Spleen (tissue), 7 donors: Measurements from ENCODE around the gene SARS2.

Experiments used
- POLR2A ChIP-seq, 3 donors: fragments of 450-650 bp; IDR thresholded peaks; one replicate each; pipeline ENCODE4 v1.5.1; 2017; ENCODE audit warnings: antibody characterized with exemption in 3 of 3, mild to moderate bottlenecking in 1 of 3
- POLR2AphosphoS5 ChIP-seq, 3 donors: sonication (generic); formaldehyde crosslinking; IDR thresholded peaks; one replicate each; pipeline ENCODE4 v1.5.1; 2017; ENCODE audit warnings: antibody characterized with exemption in 3 of 3
- TF ChIP-seq, protein P1 (sequence below), 11 experiments: fragments of 200-600 bp in 7 of 11; fragments of 450-650 bp in 4 of 11; sonication (generic) in 4 of 11; IDR thresholded peaks in 8 of 11; conservative IDR thresholded peaks in 3 of 11; 1 replicate in 7 of 11; 2 replicates in 4 of 11; pipeline versions ENCODE4 v1.4.0 to v1.8.0; 2016 to 2021; ENCODE audit warnings: antibody characterized with exemption in 11 of 11, inconsistent platforms in 4 of 11, mild to moderate bottlenecking in 1 of 11
- donor health status: DM: no; HTN: no; CAD: no; lungs with moderate emphysema.
- donor health status: DM: no; HTN: no; CAD: no.
- donor health status: DM: no; HTN: no; CAD: no.

DNA sequence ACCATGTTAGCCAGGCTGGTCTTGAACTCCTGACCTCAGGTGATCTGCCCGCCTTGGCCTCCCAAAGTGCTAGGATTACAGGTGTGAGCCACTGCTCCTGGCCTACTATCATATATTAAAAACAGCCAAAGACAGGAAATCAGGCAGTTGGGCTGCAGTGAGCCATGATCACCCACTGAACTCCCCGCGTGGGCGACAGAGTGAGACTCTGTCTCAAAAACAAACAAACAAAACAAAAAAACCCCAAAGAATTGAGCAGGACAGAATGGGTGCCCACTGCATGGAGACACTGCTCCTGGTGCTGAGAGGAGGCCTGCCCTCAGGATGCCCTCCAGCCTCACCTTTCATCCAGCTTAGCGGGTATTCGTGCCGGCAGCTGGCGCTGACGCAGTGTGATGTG, 47.3 kb downstream of the SARS2 start:
- TF ChIP-seq, protein P1, sequence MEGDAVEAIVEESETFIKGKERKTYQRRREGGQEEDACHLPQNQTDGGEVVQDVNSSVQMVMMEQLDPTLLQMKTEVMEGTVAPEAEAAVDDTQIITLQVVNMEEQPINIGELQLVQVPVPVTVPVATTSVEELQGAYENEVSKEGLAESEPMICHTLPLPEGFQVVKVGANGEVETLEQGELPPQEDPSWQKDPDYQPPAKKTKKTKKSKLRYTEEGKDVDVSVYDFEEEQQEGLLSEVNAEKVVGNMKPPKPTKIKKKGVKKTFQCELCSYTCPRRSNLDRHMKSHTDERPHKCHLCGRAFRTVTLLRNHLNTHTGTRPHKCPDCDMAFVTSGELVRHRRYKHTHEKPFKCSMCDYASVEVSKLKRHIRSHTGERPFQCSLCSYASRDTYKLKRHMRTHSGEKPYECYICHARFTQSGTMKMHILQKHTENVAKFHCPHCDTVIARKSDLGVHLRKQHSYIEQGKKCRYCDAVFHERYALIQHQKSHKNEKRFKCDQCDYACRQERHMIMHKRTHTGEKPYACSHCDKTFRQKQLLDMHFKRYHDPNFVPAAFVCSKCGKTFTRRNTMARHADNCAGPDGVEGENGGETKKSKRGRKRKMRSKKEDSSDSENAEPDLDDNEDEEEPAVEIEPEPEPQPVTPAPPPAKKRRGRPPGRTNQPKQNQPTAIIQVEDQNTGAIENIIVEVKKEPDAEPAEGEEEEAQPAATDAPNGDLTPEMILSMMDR (IDR thresholded peaks at IDR 0.05 in 8 of 11, conservative IDR thresholded peaks at IDR 0.05 in 3 of 11): no peak
- TF ChIP-seq POLR2AphosphoS5 (IDR thresholded peaks at IDR 0.05): no peak
- no peak for TF ChIP-seq POLR2A (IDR thresholded peaks at IDR 0.05)
